GM12872 (cell line): Measurements from ENCODE around the gene GJD3.
A peak's percentile ranks its signal among the peaks of the same experiment; 100 is the strongest.

Source experiments
- CTCF ChIP-seq: IDR thresholded peaks from 3 replicates; pipeline ENCODE4 v1.5.1; 2011; ENCODE audit warnings: low read depth, mild to moderate bottlenecking, low read length, moderate library complexity; ENCODE audit not compliant: insufficient read depth

Gene GJD3

GRCh38 chr17:40355804-40356758 lies 8.5 kb downstream of the GJD3 start:
- TF ChIP-seq CTCF: no peak

- TF ChIP-seq CTCF: peak; percentile 92
Observed at GRCh38 chr17:40355123-40355803, 9.3 kb downstream of the GJD3 start.

- TF ChIP-seq CTCF: no peak
Observed at GRCh38 chr17:40354221-40355122, 10.1 kb downstream of the GJD3 start.

- no peak for TF ChIP-seq CTCF
Observed at GRCh38 chr17:40352779-40353394, 11.7 kb downstream of the GJD3 start.

DNA sequence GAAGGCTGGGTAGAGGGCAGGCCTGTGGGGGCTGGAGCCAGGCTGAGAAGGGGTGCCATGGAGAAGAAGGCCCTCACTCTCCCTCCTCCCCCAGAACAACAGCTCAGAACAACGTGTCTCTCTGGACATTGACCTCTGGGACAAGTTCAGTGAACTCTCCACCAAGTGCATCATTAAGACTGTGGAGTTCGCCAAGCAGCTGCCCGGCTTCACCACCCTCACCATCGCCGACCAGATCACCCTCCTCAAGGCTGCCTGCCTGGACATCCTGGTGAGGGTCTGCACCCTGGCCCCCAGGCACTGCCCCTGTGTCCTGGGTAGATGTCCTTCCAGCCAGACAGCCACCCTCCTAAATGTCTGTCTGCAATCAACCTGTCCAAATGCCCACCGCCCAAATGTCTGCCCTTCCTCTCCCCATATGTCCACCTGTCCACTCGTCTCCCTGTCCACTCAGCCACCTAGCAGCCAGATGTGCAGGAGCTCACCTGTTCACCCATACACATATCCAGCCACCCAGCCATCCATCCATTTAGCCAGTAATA lies 12.2 kb downstream of the GJD3 start:
- TF ChIP-seq CTCF: no peak

DNA sequence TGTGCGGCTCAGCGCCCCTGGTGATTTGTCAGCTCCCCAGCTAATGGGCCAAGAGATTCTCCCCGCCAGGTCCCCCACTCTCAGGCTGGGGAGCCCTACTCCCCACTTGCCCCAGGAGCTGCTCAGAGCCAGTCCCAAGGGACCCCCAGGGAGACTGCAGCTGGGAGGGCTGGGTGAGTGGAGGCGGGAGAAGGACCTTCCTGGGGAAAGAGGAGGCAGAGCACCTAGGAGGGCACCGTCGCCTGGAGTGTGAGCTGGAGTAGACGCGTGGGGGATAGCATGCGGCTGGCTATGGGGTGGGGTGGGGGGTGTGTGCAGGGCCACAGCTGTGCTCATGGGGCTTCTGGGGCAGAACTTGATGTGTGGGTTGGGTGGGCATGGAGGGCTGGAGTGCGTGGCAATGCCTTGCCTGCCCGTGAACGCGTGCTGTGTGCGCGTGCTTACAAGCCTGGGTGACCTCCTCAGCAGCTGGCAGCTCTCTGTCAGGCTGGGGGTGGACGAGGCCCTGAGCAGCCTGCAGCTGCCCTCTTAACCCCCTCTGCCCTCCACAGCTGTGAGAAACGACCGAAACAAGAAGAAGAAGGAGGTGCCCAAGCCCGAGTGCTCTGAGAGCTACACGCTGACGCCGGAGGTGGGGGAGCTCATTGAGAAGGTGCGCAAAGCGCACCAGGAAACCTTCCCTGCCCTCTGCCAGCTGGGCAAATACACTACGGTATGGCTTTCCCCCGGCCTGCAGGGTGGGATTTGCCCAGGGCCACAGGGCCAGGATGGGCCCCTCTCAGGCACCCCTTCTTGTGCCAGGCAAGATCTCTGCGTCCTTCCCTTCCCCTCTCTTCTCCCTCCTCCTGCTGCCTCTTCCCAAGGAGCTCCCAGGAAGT lies 12.9 kb downstream of the GJD3 start:
- TF ChIP-seq CTCF: no peak
